Testis (tissue), 3 donors: ENCODE data around the gene MCC. TPM values are rescaled to one million over a fixed set of nuclear protein-coding genes. Genes with fewer than 3 reads are reported as not detected.

Source experiments
- DNase-seq: peaks from one replicate; pipeline ENCODE4 v3.0.0-alpha.2; 2019
- H3K27ac ChIP-seq, 2 donors: fragments of 200-600 bp; sonication (generic); one replicate each; pipeline ENCODE4 v1.5.1; 2019
- H3K27me3 ChIP-seq: fragments of 200-600 bp; sonication (generic); one replicate; pipeline ENCODE4 v1.5.1; 2019
- H3K36me3 ChIP-seq: fragments of 200-600 bp; sonication (generic); one replicate; pipeline ENCODE4 v1.5.1; 2017; ENCODE audit warnings: low read depth; ENCODE audit errors: missing control alignments
- H3K4me1 ChIP-seq: fragments of 200-600 bp; sonication (generic); one replicate; pipeline ENCODE4 v1.5.1; 2019
- H3K4me3 ChIP-seq, 2 donors: fragments of 200-600 bp; sonication (generic); one replicate each; pipeline ENCODE4 v1.5.1; 2017 to 2019
- H3K9me3 ChIP-seq: fragments of 200-600 bp; sonication (generic); one replicate; pipeline ENCODE4 v1.5.1; 2017
- CTCF ChIP-seq, 3 experiments: fragments of 450-650 bp in 2 of 3; fragments of 200-600 bp in 1 of 3; sonication (generic) in 1 of 3; IDR thresholded peaks; one replicate each; pipeline ENCODE4 v1.5.1; 2016 to 2019; ENCODE audit warnings: antibody characterized with exemption in 3 of 3, mild to moderate bottlenecking in 2 of 3, moderate library complexity in 1 of 3
- POLR2A ChIP-seq: fragments of 450-650 bp; IDR thresholded peaks from one replicate; pipeline ENCODE4 v1.6.1; 2017; ENCODE audit warnings: antibody characterized with exemption, mild to moderate bottlenecking, moderate library complexity
- WGBS, 2 donors: methylation state at CpG; one replicate each; pipeline ENCODE4 v1.1.5; 2018; 5-methylcytosine and 5-hydroxymethylcytosine counted together
- intact Hi-C: fragments of 100-400 bp; cut with DNase I; formaldehyde crosslinking; loops from one replicate; pipeline ENCODE4 v1.15.1; 2023; ENCODE audit warnings: low total_unique reads
- polyA plus RNA-seq: library from polyadenylated mRNA; stranded (reverse); fragments of 350-450 nt; fragmentation: Illumina TruSeq; extraction: RNeasy Lipid Tissue Mini Kit (QIAGEN cat#74804); gene quantifications from one replicate; pipeline ENCODE4 v1.2.3, GENCODE V29; 2014; ENCODE audit warnings: low read depth, low replicate concordance; ENCODE audit not compliant: insufficient read depth
- total RNA-seq, 2 donors: library from RNA; depleted of rRNA; stranded (reverse); fragments of >200 nt; gene quantifications; one replicate each; pipeline ENCODE4 v1.2.3, GENCODE V29; 2016

Gene MCC
- total and polyA plus RNA-seq, 3 donors from 2014 or later, result 7.1 to 23.7 (median 21.4) TPM

GRCh38 chr5:113132564-113132963 is 355.7 kb downstream of the MCC start:
- no peak overlapping the region for H3K4me3 ChIP-seq
- TF ChIP-seq CTCF (IDR thresholded peaks at IDR 0.05) (no peak), POLR2A (no peak)
- no peaks in the 10 kb centered on the region for H3K27me3 ChIP-seq
- H3K27ac ChIP-seq, result no peak overlapping the region
- intact Hi-C loops, result no loop called here
- no peaks in the 10 kb centered on the region for H3K9me3 ChIP-seq
- H3K36me3 ChIP-seq, result no peaks in the 10 kb centered on the region
- H3K4me1 ChIP-seq, result no peaks in the 10 kb centered on the region
- no peak for DNase-seq

DNA sequence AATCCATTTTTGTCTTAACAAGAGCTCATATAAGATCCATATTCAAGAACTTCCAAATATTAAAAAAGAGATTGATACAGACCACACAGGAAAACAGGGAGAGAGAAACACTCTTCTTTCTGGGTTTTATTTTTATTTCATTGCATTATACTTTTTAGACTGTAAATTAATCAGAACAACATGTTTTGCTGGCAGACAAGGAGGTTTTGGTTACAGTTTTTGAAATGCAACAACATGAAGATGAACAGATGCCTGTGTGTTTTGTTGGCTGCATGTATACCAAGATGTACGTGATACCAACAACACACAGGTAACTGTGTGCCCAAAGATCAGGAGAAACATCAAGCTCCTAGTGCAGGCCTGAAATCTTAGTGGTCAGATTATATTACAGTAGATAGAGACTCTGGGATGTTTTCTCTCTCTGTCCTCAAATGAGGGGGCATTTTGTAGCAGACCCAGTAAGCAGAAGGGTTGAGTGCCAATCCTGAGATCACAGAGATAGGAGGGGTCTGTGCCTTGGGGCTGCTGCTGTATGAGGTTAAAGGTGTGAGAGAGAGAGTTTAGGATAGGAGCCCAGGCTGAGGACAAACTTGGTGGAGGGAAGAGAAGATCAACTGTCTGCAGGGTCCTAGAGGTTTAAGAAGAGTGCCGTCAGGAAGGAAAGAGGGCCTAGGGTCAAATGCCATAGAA is 359.5 kb downstream of the MCC start:
- Histone ChIP-seq H3K36me3 (no peaks in the 10 kb centered on the region), H3K4me3 (no peak overlapping the region), H3K4me1 (no peaks in the 10 kb centered on the region), H3K9me3 (no peaks in the 10 kb centered on the region), H3K27me3 (no peaks in the 10 kb centered on the region), H3K27ac (no peak overlapping the region)
- 44 to 86% methylated on average over 2 of the region's 2 CpGs for WGBS, 2 donors
- TF ChIP-seq POLR2A (no peak), CTCF (IDR thresholded peaks at IDR 0.05) (no peak)
- DNase-seq, result no peak
- intact Hi-C loops, result no loop called here

DNA sequence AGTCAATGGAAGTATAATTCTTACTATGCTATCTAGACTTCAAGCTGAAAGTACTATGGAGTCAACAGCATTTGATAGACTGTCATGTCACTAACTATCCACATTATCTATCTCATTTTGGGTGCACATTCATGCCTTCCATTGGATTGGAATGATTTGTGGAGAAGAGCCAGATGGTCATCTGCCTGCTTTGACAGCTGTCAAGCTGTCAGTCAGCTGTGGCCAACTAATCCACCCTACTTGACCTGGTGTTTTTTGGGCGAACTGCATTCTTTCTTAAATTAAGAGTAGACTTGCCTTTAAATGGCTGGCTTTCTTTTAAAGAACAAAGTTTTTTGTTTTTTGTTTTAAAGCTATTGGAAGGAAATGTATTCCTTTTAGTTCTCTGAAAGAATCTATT is 360.2 kb downstream of the MCC start:
- no peaks in the 10 kb centered on the region for H3K4me1 ChIP-seq
- H3K4me3 ChIP-seq, result no peak overlapping the region
- intact Hi-C loops, result no loop called here
- no peak for DNase-seq
- WGBS, 2 donors, result 96 to 100% methylated on average over 1 of the region's 1 CpG
- TF ChIP-seq CTCF (IDR thresholded peaks at IDR 0.05) (no peak), POLR2A (no peak)
- H3K9me3 ChIP-seq, result no peaks in the 10 kb centered on the region
- no peaks in the 10 kb centered on the region for H3K36me3 ChIP-seq
- no peak overlapping the region for H3K27ac ChIP-seq
- H3K27me3 ChIP-seq, result no peaks in the 10 kb centered on the region

- intact Hi-C loops, result no loop called here
- no peaks in the 10 kb centered on the region for H3K36me3 ChIP-seq
- TF ChIP-seq CTCF (IDR thresholded peaks at IDR 0.05) (no peak), POLR2A (no peak)
- H3K4me1 ChIP-seq, result no peaks in the 10 kb centered on the region
- no peak overlapping the region for H3K27ac ChIP-seq
- DNase-seq, result no peak
- H3K9me3 ChIP-seq, result no peaks in the 10 kb centered on the region
- no peak overlapping the region for H3K4me3 ChIP-seq
- WGBS, 2 donors, result 68 to 73% methylated on average over 4 of the region's 4 CpGs
- no peaks in the 10 kb centered on the region for H3K27me3 ChIP-seq
These were observed 361.2 kb downstream of the MCC start for GRCh38 chr5:113127021-113127420.

DNA sequence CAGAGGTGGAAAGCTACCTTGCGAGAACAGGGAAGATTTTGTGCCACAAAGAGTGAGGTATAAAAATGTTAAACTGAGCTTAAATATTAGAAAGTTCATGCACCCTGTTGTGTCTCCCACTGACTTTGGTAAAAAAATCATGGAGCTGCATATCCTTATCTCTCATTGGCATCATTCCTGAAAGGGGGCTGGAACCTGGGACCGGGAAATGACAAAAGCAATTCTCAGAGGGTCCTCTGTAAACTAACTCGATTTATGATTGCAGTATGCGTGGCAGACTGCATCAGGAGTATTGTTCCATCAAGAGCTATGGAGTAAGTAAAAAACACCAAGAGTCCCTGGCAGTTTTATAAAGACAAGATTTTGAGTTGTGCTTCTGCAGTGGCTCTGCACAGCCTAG is 362.9 kb downstream of the MCC start:
- 61 to 66% methylated on average over 4 of the region's 4 CpGs for WGBS, 2 donors
- H3K36me3 ChIP-seq, result no peaks in the 10 kb centered on the region
- TF ChIP-seq CTCF (IDR thresholded peaks at IDR 0.05) (no peak), POLR2A (no peak)
- intact Hi-C loops, result no loop called here
- H3K4me1 ChIP-seq, result no peaks in the 10 kb centered on the region
- DNase-seq, result no peak
- H3K9me3 ChIP-seq, result no peaks in the 10 kb centered on the region
- H3K27ac ChIP-seq, result no peak overlapping the region
- H3K27me3 ChIP-seq, result no peaks in the 10 kb centered on the region
- H3K4me3 ChIP-seq, result no peak overlapping the region
